Measurements from ENCODE around the gene DSTN. TPM values are rescaled to one million over a fixed set of nuclear protein-coding genes. Genes with fewer than 3 reads are reported as not detected.

DSTN gene
- total and polyA plus RNA-seq, 2 experiments from 2014 or later = 162 to 459 TPM

DNA sequence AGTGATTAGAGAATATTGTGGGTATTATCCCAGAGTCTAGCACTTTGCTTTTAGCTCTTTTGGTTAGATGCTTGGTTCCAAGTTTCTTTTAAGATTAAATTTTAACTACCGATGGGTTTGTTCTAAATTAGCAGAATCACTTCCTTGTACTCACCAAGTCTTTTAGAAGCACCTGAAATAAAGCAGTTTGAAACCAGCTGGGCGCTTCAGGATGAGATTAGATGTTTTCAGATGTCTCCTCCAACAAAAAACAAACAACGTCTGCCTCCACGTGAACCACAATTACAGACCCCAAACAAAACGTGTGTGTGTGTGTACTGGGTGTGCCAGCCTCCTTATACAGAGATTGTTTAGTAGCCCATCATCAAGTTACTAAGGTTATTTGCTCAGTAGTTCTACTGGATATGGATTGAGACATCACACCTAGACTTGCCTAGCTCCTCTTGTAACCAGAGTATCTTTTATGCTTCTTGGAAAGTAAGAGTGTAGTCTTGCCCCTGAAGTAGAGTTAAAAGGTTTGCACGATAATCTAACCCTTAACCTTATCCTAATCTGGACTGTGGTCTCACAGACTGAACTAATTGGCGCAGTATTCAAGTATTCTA, 2.3 kb downstream of the DSTN start:
- no peaks in the 10 kb centered on the region for H3K36me3 ChIP-seq (ENCODE audit: insufficient read depth)
- Mint-ChIP-seq H3K4me1 (peaks cover 57% of the 10 kb centered on the region), H3K27me3 (ENCODE audit: insufficient read depth, low read depth, poor library complexity) (peaks cover 15% of the 10 kb centered on the region), H3K27ac (peak overlapping the region; percentile 34), H3K9me3 (no peaks in the 10 kb centered on the region), H3K4me3 (peak overlapping the region; percentile 86), H3K36me3 (ENCODE audit: low read depth) (peaks cover 10% of the 10 kb centered on the region; the same call in 2 of the 3 replicates)
- peaks cover 9% of the 10 kb centered on the region for H3F3A ChIP-seq (replicated peaks; ENCODE audit: low read depth)
- H3K4me2 ChIP-seq = peak overlapping the region; percentile 90
- H3K4me1 ChIP-seq (ENCODE audit: insufficient read depth) = peaks cover 78% of the 10 kb centered on the region
- H3K9me2 ChIP-seq (ENCODE audit: insufficient read depth) = no peaks in the 10 kb centered on the region
- H3K79me2 ChIP-seq (replicated peaks; ENCODE audit: insufficient read depth) = peaks cover 80% of the 10 kb centered on the region
- TF ChIP-seq, protein P1, sequence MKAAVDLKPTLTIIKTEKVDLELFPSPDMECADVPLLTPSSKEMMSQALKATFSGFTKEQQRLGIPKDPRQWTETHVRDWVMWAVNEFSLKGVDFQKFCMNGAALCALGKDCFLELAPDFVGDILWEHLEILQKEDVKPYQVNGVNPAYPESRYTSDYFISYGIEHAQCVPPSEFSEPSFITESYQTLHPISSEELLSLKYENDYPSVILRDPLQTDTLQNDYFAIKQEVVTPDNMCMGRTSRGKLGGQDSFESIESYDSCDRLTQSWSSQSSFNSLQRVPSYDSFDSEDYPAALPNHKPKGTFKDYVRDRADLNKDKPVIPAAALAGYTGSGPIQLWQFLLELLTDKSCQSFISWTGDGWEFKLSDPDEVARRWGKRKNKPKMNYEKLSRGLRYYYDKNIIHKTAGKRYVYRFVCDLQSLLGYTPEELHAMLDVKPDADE (IDR thresholded peaks at IDR 0.05) = no peak
- TF ChIP-seq EZH2phosphoT487 (IDR thresholded peaks at IDR 0.05; ENCODE audit: unreplicated experiment) (no peak), POLR2AphosphoS5 (IDR thresholded peaks at IDR 0.05; ENCODE audit: low read depth) (no peak), ZNF331 (CRISPR knock-in tag; IDR thresholded peaks at IDR 0.05; ENCODE audit: low read depth) (no peak), STAT1 (IDR thresholded peaks at IDR 0.05; ENCODE audit: unreplicated experiment) (no peak), CREB1 (CRISPR knock-in tag; IDR thresholded peaks at IDR 0.05; ENCODE audit: low read depth) (no peak), ZNF114 (CRISPR knock-in tag; IDR thresholded peaks at IDR 0.05) (no peak), EZH2 (IDR thresholded peaks at IDR 0.05; ENCODE audit: low read depth, unreplicated experiment) (no peak), JUNB (IDR thresholded peaks at IDR 0.05; ENCODE audit: unreplicated experiment) (no peak), NANOG (IDR thresholded peaks at IDR 0.05; ENCODE audit: borderline replicate concordance) (no peak)
- TF ChIP-seq, protein P2, sequence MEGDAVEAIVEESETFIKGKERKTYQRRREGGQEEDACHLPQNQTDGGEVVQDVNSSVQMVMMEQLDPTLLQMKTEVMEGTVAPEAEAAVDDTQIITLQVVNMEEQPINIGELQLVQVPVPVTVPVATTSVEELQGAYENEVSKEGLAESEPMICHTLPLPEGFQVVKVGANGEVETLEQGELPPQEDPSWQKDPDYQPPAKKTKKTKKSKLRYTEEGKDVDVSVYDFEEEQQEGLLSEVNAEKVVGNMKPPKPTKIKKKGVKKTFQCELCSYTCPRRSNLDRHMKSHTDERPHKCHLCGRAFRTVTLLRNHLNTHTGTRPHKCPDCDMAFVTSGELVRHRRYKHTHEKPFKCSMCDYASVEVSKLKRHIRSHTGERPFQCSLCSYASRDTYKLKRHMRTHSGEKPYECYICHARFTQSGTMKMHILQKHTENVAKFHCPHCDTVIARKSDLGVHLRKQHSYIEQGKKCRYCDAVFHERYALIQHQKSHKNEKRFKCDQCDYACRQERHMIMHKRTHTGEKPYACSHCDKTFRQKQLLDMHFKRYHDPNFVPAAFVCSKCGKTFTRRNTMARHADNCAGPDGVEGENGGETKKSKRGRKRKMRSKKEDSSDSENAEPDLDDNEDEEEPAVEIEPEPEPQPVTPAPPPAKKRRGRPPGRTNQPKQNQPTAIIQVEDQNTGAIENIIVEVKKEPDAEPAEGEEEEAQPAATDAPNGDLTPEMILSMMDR (conservative IDR thresholded peaks at IDR 0.05; ENCODE audit: low read depth in 2 of 2) = no peak
- TF ChIP-seq, protein P3, sequence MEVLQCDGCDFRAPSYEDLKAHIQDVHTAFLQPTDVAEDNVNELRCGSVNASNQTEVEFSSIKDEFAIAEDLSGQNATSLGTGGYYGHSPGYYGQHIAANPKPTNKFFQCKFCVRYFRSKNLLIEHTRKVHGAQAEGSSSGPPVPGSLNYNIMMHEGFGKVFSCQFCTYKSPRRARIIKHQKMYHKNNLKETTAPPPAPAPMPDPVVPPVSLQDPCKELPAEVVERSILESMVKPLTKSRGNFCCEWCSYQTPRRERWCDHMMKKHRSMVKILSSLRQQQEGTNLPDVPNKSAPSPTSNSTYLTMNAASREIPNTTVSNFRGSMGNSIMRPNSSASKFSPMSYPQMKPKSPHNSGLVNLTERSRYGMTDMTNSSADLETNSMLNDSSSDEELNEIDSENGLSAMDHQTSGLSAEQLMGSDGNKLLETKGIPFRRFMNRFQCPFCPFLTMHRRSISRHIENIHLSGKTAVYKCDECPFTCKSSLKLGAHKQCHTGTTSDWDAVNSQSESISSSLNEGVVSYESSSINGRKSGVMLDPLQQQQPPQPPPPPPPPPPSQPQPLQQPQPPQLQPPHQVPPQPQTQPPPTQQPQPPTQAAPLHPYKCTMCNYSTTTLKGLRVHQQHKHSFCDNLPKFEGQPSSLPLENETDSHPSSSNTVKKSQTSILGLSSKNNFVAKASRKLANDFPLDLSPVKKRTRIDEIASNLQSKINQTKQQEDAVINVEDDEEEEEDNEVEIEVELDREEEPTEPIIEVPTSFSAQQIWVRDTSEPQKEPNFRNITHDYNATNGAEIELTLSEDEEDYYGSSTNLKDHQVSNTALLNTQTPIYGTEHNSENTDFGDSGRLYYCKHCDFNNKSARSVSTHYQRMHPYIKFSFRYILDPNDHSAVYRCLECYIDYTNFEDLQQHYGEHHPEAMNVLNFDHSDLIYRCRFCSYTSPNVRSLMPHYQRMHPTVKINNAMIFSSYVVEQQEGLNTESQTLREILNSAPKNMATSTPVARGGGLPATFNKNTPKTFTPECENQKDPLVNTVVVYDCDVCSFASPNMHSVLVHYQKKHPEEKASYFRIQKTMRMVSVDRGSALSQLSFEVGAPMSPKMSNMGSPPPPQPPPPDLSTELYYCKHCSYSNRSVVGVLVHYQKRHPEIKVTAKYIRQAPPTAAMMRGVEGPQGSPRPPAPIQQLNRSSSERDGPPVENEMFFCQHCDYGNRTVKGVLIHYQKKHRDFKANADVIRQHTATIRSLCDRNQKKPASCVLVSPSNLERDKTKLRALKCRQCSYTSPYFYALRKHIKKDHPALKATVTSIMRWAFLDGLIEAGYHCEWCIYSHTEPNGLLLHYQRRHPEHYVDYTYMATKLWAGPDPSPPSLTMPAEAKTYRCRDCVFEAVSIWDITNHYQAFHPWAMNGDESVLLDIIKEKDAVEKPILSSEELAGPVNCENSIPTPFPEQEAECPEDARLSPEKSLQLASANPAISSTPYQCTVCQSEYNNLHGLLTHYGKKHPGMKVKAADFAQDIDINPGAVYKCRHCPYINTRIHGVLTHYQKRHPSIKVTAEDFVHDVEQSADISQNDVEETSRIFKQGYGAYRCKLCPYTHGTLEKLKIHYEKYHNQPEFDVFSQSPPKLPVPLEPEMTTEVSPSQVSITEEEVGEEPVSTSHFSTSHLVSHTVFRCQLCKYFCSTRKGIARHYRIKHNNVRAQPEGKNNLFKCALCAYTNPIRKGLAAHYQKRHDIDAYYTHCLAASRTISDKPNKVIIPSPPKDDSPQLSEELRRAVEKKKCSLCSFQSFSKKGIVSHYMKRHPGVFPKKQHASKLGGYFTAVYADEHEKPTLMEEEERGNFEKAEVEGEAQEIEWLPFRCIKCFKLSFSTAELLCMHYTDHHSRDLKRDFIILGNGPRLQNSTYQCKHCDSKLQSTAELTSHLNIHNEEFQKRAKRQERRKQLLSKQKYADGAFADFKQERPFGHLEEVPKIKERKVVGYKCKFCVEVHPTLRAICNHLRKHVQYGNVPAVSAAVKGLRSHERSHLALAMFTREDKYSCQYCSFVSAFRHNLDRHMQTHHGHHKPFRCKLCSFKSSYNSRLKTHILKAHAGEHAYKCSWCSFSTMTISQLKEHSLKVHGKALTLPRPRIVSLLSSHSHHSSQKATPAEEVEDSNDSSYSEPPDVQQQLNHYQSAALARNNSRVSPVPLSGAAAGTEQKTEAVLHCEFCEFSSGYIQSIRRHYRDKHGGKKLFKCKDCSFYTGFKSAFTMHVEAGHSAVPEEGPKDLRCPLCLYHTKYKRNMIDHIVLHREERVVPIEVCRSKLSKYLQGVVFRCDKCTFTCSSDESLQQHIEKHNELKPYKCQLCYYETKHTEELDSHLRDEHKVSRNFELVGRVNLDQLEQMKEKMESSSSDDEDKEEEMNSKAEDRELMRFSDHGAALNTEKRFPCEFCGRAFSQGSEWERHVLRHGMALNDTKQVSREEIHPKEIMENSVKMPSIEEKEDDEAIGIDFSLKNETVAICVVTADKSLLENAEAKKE (CRISPR knock-in tag; IDR thresholded peaks at IDR 0.05) = no peak
- TF ChIP-seq, protein P4, sequence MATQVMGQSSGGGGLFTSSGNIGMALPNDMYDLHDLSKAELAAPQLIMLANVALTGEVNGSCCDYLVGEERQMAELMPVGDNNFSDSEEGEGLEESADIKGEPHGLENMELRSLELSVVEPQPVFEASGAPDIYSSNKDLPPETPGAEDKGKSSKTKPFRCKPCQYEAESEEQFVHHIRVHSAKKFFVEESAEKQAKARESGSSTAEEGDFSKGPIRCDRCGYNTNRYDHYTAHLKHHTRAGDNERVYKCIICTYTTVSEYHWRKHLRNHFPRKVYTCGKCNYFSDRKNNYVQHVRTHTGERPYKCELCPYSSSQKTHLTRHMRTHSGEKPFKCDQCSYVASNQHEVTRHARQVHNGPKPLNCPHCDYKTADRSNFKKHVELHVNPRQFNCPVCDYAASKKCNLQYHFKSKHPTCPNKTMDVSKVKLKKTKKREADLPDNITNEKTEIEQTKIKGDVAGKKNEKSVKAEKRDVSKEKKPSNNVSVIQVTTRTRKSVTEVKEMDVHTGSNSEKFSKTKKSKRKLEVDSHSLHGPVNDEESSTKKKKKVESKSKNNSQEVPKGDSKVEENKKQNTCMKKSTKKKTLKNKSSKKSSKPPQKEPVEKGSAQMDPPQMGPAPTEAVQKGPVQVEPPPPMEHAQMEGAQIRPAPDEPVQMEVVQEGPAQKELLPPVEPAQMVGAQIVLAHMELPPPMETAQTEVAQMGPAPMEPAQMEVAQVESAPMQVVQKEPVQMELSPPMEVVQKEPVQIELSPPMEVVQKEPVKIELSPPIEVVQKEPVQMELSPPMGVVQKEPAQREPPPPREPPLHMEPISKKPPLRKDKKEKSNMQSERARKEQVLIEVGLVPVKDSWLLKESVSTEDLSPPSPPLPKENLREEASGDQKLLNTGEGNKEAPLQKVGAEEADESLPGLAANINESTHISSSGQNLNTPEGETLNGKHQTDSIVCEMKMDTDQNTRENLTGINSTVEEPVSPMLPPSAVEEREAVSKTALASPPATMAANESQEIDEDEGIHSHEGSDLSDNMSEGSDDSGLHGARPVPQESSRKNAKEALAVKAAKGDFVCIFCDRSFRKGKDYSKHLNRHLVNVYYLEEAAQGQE (IDR thresholded peaks at IDR 0.05; ENCODE audit: unreplicated experiment) = no peak
- ATAC-seq (no peak), DNase-seq (ENCODE audit: low spot score) (no peak)
- peaks cover 3% of the 10 kb centered on the region for H4K20me1 ChIP-seq (replicated peaks; ENCODE audit: insufficient read depth)
- no peaks in the 10 kb centered on the region for H3K27me3 ChIP-seq (ENCODE audit: insufficient read depth)
- peak overlapping the region; percentile 77 for H3K4me3 ChIP-seq
- peak overlapping the region; percentile 4; the same call in 1 of the 2 replicates for H3K27ac ChIP-seq (ENCODE audit: low read depth)
- no peak overlapping the region for H2AFZ ChIP-seq

Data from GM23338 (cell line).